HG02870 (cell line): ENCODE measurements around the gene POLE.

Experiments used
- ATAC-seq: cut with Tn5 transposase; IDR thresholded peaks from one replicate; pipeline ENCODE4 v1.9.1; 2021; ENCODE audit warnings: mild to moderate bottlenecking, moderate library complexity; ENCODE audit not compliant: unreplicated experiment

POLE gene

GRCh38 chr12:132677492-132677891, 9.7 kb downstream of the POLE start:
- ATAC-seq, result no peak

DNA sequence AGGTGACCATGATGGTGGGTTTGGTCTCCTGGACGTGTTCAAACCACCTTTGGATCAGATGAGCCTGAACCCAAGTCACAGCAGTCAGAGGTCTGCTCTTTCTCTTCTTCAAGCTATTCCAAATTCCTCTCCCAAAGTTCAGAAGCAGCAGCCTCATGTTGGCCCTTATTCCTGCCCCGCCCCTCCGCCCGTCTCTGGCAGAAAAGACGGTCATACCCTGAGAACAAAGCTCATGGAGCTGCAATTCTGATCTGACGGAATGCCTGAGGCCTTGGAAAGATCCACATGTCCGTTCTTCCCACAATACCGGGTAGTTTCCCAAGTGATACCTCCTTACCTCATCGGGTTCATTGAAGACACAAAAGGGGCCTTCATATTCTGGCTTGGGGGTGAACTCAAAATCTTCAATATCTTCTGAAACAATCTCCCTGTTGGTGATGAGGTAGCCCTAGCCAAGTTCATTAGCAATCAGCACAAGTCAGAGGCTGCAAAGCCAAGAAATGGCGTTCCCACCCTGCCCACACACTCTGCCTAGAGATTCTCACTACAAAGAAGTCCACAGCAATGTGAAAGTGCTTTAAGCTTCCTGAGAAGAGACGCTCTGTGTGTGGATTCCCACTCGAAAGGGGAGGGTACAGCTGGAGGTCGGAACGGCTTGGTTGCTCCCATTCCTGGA, 11.2 kb downstream of the POLE start:
- ATAC-seq, result no peak

DNA sequence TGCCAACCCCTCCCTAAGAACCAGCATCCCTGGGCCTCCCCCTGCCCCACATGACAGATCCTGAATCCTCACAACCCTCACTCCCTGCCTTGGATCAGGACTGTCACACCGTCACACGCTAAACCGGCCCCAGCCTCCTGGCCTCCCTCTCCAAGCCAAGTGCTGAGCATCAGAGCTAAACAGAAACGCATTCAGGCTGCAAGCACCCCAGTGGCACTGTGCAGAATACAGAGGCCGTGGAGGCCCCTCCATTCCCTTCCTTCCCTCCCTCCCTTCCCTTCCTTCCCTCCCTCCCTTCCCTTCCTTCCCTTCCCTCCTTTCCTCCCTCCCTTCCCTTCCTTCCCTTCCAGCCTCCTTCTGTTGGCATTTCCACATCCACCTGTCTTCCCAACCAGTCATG, 12.6 kb downstream of the POLE start:
- ATAC-seq, result no peak

GRCh38 chr12:132673288-132674179, 13.6 kb downstream of the POLE start:
- ATAC-seq, result no peak

DNA sequence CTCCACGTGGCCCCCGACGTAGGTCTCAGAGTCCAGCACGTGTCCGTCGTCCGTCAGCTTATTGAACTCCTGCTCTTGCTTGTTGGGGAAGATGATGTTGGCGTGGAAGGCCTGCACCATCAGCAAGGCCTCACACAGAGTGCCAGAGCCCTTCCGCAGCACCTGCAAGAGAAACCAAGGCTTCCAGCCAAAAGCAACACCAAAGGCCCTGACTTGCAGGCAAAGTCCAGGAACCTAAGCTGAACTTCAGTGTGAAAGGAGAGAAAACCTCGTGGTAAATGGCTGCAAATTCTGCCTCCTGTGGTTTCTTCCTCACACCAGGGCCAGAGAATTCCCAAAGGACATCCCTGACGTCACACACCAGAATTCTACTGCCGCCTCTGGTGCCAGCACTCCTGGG, 14.5 kb downstream of the POLE start:
- ATAC-seq, result no peak

DNA sequence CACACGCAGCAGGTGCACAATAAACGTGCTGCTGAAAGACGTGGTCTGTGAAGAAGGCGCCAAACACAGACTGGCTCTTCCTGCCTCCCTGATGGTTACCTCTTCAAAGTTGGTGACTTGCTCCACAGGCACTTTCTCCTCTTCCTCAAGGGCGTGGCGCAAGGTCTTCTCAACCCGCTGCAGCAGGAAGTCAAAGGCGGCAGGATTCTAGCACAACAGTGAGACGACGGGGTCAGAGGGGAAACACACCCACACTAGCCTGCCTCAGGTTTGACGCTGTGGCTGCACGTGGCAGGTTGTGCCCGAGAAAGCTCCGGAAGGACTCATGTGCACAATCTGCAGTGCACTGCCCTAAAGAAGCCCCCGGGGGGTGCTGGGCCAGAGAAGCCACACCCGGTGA, 15.0 kb downstream of the POLE start:
- ATAC-seq, result no peak

- ATAC-seq, result no peak
These were observed 17.8 kb downstream of the POLE start for GRCh38 chr12:132669166-132669879.

DNA sequence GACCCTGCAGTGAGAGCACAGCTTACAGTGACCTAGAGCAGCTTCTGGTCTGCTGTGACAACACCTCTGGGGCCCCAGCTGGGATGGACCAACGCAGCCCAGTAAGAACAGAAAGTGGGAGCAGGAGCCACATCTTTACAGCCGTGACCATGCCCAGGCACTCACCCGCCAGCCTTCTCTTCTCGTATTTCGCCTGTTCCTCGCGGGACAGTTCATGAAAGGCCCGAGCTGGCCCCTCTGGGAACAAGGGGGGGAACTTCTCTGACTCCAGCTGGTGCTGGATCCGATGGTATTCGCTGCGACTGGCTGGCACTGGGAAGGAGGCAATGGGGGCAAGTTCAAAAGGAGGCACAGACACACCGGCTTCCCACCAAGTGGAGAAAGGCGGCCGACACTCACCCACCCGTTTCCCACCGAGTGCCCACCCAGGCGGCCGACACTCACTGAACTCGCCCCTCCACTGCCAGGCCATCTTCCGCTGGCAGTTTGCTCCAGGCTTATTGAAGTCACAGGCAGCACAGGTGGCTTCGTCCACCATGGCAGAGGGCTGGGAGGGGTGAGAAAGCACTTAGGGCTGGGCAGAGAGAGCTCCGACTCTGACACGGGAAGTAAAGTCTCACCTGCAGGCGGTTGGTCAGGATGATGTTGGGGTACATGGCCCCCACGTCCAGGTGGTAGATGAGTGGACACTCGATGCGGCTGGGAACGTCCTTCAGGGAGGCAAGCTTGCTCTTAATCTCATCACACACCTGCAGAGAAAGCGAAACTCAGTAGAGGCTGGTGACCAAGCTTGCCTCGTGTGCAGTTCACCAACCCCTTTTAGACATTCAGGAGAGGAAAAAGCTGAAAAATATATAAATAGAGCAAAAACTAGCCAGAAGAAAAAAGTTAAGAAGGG, 18.7 kb downstream of the POLE start:
- no peak for ATAC-seq

GRCh38 chr12:132665794-132666193, 21.3 kb downstream of the POLE start:
- no peak for ATAC-seq

DNA sequence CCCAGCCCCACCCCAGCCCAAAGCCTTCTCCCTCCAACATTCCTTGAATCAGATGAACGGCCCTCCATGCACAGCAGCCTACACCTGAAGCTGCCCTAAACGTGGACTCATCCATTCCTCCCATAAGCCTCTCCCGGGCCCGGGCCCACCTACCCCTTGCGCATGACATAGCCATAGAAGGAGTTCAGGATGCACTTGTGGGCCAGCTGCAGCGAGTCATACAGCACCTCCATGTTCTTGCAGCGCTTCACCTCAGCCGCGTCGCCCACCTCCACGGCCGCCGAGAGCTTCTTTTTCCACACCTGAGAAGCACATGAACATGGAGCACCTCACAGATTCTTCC, 22.0 kb downstream of the POLE start:
- no peak for ATAC-seq

DNA sequence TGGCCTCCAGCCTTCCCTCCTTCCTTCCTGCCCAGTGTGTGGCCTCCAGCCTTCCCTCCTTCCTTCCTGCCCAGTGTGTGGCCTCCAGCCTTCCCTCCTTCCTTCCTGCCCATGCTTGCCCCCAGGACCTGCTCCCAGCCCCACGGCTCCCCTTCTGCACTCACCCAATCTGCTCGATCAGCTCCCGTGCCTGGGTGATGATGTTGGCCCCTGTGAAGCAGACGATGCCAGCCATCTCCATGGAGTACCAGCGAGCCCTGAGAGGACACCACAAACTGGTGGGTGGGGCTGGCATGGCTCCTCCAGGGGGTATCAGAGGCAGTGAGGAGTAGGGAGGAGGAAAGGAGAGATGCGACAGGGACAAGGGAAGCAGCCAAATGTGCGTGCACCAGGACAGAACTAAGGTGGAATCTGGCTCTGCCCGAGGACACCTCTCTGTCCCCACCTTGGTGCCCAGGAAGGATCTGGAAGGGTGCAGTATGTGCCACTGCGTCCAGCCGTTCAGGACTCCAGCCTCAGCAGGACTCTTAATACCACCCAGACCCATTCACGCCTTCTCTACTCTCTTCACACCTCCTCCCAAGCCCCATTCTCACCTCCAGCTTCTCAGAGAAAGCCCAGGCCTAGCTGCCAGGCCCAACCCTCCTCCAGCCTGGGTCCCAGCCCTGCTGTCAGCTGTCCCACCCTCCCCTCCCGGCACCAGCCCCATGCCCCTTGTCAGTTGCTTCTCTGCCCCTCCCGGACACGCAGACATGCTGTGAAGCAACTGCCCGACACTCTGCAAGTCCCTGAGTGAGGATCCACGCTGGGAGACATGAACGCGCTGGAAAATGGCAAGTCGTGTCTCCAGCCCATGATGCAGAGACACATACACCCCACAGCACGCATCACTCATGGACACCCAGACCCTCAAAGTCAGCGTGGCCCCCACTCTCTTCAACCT, 22.7 kb downstream of the POLE start:
- no peak for ATAC-seq

GRCh38 chr12:132662901-132663755, 24.0 kb downstream of the POLE start:
- no peak for ATAC-seq

DNA sequence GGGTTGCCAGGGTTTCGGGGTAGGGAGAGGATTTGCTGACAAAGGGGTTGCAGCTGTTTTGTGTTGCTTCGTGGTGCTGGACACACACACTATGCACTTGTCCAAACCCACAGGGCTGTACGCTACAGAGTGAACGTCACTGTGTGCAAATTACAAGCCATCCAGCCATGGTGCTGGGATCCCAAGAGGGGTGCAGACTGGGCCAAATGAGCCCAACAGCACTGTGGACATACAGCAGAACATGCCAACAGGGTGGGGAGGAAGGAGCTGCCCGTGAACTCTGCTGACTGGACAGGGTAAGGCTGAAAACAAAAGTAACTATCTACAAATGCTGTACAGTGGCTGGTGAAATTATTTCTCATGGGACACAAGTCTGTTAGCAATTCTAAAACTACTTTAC, 25.2 kb downstream of the POLE start:
- no peak for ATAC-seq

DNA sequence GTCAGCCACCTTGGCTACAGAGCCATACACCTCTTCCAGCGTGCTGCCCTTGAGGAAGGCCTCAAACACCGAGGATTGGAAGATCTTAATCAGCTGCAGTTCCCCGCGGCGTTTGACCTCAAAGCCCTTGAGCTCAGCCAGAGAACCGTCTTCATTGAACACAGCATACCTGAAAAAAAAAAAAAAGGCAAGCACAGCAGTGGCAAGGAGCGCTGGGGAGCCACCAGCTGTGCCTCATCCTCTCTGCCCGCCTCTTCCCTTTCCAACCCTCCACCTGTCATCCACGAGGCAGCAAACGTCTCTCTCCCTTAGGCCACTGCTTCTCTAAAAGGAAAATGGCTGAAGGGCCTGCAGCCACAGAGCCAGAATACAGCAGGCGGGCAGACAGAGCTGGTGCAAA, 26.1 kb downstream of the POLE start:
- ATAC-seq, result no peak

- ATAC-seq, result no peak
These were observed 27.1 kb downstream of the POLE start for GRCh38 chr12:132660052-132660451.

- ATAC-seq, result no peak
These were observed 28.0 kb downstream of the POLE start for GRCh38 chr12:132659146-132659545.

DNA sequence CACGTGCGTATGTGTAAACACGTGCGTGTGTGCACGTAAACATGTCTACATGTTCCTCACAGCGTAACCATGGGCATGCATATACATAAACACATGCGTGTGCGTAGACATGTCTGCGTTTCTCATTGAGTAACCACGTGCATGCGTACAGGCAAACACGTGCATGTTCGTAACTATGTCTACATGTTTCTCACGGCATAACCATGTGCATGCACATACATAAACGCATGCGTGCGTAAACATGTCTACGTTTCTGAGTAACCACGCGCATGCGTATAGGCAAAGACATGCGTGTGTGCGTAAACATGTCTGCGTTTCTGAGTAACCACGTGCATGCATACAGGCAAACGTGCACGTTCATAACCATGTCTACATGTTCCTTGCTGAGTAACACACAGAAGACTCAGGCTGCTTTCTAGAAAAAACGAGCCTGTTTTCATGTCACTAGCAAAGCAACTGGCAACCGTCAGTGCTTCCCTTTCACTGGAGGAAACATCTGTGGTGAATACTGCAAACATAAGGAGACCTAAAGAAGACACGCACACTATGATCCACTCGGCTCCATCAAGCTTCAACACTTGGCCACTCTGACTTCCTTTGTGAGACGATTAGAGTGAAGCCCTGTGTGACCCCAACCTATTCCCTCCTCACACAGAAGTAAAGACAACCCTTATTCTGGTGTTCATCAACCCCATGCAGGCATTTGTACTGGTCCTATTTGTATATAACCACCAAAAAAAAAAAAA, 28.8 kb downstream of the POLE start:
- ATAC-seq, result no peak
